C4-2B (cell line): ENCODE data around the gene POGLUT2.

Experiments
- H3K27ac ChIP-seq: fragments of 450-650 bp; 2 replicates; pipeline ENCODE4 v1.5.1; 2017
- ZFX ChIP-seq: fragments of 450-650 bp; IDR thresholded peaks from 2 replicates; pipeline ENCODE4 v1.6.1; 2017
- TF ChIP-seq, protein P1 (sequence below): fragments of 450-650 bp; conservative IDR thresholded peaks from 2 replicates; pipeline ENCODE4 v1.5.1; 2017; ENCODE audit warnings: mild to moderate bottlenecking

Gene POGLUT2

DNA sequence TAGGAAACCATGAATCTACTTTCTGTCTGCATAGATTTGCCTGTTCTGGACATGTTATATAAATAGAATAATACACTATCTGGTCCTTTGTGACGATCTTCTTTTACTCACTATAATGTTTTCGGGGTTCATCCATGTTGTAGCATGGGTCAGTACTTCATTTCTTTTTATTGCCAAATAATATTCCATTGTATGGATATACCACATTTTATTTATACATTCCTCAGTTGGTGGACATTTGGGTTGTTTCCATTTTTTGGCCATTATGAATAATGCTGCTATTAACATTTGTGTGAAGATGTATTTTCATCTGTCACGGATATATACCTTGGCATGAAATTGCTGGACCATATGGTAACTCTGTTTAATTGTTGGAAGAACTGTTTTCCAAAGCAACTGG, 6.9 kb upstream of the POGLUT2 start:
- TF ChIP-seq, protein P1, sequence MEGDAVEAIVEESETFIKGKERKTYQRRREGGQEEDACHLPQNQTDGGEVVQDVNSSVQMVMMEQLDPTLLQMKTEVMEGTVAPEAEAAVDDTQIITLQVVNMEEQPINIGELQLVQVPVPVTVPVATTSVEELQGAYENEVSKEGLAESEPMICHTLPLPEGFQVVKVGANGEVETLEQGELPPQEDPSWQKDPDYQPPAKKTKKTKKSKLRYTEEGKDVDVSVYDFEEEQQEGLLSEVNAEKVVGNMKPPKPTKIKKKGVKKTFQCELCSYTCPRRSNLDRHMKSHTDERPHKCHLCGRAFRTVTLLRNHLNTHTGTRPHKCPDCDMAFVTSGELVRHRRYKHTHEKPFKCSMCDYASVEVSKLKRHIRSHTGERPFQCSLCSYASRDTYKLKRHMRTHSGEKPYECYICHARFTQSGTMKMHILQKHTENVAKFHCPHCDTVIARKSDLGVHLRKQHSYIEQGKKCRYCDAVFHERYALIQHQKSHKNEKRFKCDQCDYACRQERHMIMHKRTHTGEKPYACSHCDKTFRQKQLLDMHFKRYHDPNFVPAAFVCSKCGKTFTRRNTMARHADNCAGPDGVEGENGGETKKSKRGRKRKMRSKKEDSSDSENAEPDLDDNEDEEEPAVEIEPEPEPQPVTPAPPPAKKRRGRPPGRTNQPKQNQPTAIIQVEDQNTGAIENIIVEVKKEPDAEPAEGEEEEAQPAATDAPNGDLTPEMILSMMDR: no peak
- no peak for TF ChIP-seq ZFX
- no peak overlapping the region for H3K27ac ChIP-seq

DNA sequence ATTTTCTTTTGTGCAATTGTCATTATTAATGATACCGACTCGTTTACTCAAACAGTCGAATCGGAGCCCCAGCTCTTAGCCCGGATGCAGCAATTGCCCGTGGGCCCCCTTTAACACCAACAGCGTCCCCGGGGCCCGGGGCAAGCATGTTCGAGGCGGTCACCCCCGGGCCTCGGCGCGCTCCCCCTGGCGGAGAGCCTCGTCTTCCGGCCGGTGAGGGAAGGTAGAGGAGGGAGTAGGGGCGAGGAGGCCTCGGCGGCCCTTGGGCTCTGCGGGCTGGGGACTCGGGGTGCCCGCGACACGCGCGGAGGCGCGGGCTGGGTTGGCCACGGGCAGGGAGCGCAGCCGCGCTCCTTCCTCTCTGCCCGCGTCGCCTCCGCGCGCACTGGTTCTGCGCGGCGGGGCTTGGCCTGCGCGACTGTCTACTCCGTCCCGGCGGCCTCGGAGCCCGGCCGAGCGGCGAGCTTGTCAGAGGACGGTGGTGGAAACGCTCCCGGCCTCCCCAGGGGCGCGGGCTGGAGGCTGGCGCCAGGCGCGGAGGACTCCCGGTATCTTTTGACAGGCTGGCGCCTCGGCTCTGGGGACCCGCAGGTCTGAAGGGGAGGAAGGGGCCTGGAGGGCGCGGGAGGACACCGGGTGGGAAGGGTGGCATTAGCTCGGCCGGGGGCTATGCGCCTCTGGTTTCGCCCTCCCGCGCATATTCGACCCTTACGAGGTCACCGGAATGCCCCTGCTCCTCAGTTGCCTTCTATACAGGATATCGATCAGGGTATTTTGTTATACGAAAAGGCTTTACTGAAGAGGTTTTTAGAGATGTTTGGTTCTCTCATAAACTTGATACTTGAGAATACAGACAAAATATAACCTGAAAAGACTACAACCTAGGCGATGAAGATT, 1.6 kb upstream of the POGLUT2 start:
- TF ChIP-seq, protein P1: peak; percentile 83
- TF ChIP-seq ZFX: peak; percentile 88
- peak overlapping the region; percentile 72 for H3K27ac ChIP-seq

DNA sequence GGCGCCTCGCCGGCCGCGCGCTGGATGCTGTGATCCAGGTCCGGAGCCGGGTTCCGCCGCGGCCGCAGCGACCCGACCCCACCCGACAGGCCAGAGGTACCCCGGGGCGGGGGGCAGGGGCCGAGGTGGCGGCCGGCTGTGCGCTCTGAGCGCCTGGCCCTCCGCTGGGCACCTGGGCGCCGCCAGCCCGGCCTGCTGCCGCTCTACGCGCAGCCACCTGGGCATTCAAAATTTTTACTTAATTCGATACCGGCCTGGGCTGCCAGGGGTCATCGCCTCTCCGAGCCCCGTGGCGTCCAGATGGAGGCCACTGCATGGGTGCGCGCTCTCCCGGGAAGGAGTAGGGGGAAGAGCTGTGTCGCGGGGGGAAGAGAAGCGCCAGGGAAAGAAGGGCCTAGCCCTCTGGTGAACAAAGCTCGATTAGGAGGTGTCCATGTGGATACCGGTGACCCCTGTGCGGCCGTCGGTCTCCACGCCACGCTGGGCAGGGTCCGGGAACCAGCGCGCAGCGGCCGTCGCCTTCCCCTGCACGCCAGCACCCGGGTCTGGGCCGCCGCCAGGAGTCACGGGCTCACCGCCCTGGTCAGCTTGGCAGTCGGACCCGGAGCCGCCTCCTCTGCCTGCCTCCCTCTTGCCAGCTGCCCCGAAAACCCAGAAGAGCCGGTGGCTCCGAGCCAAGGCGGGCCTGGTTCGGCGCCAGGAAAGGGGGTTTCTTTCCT, 809 bp upstream of the POGLUT2 start:
- H3K27ac ChIP-seq: peak overlapping the region; percentile 72
- TF ChIP-seq, protein P1: no peak
- TF ChIP-seq ZFX: peak; percentile 50; the same call in 1 of the 2 replicates

DNA sequence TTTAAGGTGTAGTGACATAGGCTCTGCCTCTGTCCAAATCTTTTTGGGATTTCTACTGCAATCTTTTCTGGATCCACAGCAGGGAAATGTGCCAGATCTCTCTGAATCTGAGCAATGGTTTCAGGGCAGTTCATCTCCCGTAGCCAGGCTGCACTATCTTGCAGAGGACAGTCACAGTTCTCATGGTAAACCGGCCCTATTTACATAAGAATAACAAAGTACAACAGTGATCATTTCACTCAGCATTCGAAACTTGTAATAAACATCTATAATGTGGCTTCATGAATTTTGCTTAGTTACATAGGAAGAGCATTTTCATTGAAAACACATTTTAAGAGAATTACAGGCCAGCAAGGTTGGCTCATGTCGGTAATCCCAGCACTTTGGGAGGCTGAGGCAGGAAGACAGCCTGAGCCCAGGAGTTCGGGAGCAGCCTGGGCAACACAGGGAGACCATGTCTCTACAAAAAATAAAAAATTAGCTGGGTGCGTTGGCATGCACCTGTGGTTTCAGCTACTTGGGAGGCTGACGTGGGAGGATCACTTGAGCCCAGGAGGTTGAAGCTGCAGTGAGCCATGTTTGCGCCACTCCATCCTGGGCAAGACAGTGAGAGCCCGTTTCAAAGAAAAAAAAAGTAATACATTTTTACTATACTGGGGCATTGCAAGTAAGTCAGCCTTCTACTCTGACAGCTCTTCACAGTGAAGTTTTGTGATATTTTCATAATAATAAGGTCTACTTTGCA, 5.0 kb downstream of the POGLUT2 start:
- no peak overlapping the region for H3K27ac ChIP-seq
- TF ChIP-seq ZFX: no peak
- TF ChIP-seq, protein P1: no peak

DNA sequence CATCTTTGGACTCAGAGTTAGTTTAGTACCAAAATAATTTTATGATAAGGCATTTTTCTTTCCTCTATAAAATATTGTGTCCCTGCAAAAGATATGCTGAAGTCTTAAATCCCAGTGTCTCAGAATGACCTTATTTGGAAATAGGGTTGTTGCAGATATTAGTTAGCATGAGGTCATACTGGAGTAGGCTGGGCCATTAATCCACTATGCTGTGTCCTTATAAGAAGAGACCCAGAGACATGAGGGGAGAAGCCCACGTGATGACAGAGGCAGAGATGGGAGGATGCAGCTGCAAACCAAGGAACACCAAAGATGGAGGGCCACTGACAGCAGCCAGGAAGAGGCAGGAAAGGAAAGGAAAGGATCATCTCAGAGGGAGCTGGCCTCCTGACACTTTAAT, 6.4 kb downstream of the POGLUT2 start:
- TF ChIP-seq ZFX: no peak
- TF ChIP-seq, protein P1: no peak
- no peak overlapping the region for H3K27ac ChIP-seq

DNA sequence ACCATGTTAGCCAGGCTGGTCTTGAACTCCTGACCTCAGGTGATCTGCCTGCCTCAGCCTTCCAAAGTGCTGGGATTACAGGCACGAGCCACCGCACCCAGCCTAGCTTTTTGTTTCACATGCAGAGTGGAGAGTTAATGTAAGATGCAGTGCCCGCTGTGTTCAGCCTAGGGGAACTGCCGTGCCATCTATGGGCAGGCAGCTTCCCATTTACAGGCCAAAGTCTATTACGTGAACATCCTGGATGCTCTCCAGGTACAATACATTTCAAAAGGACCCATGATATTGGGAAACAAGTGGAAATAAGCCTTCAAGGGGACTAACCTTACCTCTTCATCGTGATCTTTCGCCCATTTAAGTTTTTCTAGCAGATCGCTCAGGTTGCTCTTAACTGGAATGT, 10.1 kb downstream of the POGLUT2 start:
- H3K27ac ChIP-seq: no peak overlapping the region
- no peak for TF ChIP-seq ZFX
- TF ChIP-seq, protein P1: no peak
